ENCODE data around the gene ITGA5.

DNA sequence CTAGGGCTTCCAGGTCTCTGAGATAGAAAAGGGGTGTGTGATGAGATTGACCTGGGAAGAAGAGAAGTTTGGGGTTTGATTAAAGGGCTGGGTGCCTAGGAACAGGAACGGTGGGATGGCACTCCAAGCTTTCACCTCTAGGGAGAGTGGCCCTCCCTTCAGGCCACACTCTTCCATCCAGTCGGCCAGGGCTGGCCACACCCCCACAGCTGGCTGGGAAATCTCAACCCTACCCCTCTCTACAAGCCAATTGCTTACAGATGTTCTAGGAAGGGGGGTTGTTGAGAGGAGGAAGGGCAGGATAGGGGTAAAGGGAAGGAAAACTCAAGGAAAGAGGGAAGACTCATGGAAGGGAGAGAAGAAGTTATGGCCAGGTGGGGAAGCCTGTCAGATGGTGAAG is 6.6 kb upstream of the ITGA5 start:
- TF ChIP-seq, protein P1, sequence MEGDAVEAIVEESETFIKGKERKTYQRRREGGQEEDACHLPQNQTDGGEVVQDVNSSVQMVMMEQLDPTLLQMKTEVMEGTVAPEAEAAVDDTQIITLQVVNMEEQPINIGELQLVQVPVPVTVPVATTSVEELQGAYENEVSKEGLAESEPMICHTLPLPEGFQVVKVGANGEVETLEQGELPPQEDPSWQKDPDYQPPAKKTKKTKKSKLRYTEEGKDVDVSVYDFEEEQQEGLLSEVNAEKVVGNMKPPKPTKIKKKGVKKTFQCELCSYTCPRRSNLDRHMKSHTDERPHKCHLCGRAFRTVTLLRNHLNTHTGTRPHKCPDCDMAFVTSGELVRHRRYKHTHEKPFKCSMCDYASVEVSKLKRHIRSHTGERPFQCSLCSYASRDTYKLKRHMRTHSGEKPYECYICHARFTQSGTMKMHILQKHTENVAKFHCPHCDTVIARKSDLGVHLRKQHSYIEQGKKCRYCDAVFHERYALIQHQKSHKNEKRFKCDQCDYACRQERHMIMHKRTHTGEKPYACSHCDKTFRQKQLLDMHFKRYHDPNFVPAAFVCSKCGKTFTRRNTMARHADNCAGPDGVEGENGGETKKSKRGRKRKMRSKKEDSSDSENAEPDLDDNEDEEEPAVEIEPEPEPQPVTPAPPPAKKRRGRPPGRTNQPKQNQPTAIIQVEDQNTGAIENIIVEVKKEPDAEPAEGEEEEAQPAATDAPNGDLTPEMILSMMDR (IDR thresholded peaks at IDR 0.05), result no peak
- no peak for TF ChIP-seq POLR2A (IDR thresholded peaks at IDR 0.05)
